Measurements from ENCODE around the gene SCN7A. TPM values are rescaled to one million over a fixed set of nuclear protein-coding genes. Genes with fewer than 3 reads are reported as not detected.
A peak's percentile ranks its signal among the peaks of the same experiment; 100 is the strongest.

Gene SCN7A
- total RNA-seq (133 TPM), polyA plus RNA-seq (11.1 TPM)

GRCh38 chr2:166494140-166494624, at the start of gene SCN7A:
Gene SCN7A (minus strand): TSS chr2:166494249. CDS start chr2:166477696, 16,553 bp downstream.
- no peaks in the 10 kb centered on the region for H3K36me3 ChIP-seq (ENCODE audit: insufficient read depth)
- no peaks in the 10 kb centered on the region for H3K4me1 ChIP-seq (ENCODE audit: insufficient read depth)
- DNase-seq (ENCODE audit: extremely low spot score): peak; percentile 66
- H3K27ac ChIP-seq (ENCODE audit: low read depth): no peak within 1 kb of the TSS
- H3K4me3 ChIP-seq (ENCODE audit: low read depth, low read length): no peak within 1 kb of the TSS
- WGBS: 3% methylated on average over 16 of the region's 16 CpGs

- DNase-seq (ENCODE audit: extremely low spot score): peak; percentile 49
- Histone ChIP-seq H3K4me1 (ENCODE audit: insufficient read depth) (no peaks in the 10 kb centered on the region), H3K36me3 (ENCODE audit: insufficient read depth) (no peaks in the 10 kb centered on the region), H3K27ac (ENCODE audit: low read depth) (no peak overlapping the region), H3K4me3 (ENCODE audit: low read depth, low read length) (no peak overlapping the region)
- WGBS: 23% methylated on average over 9 of the region's 9 CpGs
These were observed 45.5 kb upstream of the SCN7A start for GRCh38 chr2:166539340-166540162.

GRCh38 chr2:166536111-166536510, 42.1 kb upstream of the SCN7A start:
- WGBS: 76% methylated on average over 2 of the region's 2 CpGs
- DNase-seq (ENCODE audit: extremely low spot score): no peak
- Histone ChIP-seq H3K4me1 (ENCODE audit: insufficient read depth) (no peaks in the 10 kb centered on the region), H3K27ac (ENCODE audit: low read depth) (no peak overlapping the region), H3K4me3 (ENCODE audit: low read depth, low read length) (no peak overlapping the region), H3K36me3 (ENCODE audit: insufficient read depth) (no peaks in the 10 kb centered on the region)

- WGBS: 32% methylated on average over 3 of the region's 3 CpGs
- Histone ChIP-seq H3K36me3 (ENCODE audit: insufficient read depth) (no peaks in the 10 kb centered on the region), H3K4me1 (ENCODE audit: insufficient read depth) (no peaks in the 10 kb centered on the region), H3K4me3 (ENCODE audit: low read depth, low read length) (no peak overlapping the region), H3K27ac (ENCODE audit: low read depth) (no peak overlapping the region)
- no peak for DNase-seq (ENCODE audit: extremely low spot score)
These were observed 27.1 kb upstream of the SCN7A start for GRCh38 chr2:166521155-166521554.

GRCh38 chr2:166520604-166521003, 26.6 kb upstream of the SCN7A start:
- no peak overlapping the region for H3K4me3 ChIP-seq (ENCODE audit: low read depth, low read length)
- H3K27ac ChIP-seq (ENCODE audit: low read depth): no peak overlapping the region
- no peaks in the 10 kb centered on the region for H3K4me1 ChIP-seq (ENCODE audit: insufficient read depth)
- no peak for DNase-seq (ENCODE audit: extremely low spot score)
- 72% methylated on average over 2 of the region's 2 CpGs for WGBS
- H3K36me3 ChIP-seq (ENCODE audit: insufficient read depth): no peaks in the 10 kb centered on the region

- Histone ChIP-seq H3K27ac (ENCODE audit: low read depth) (no peak overlapping the region), H3K4me3 (ENCODE audit: low read depth, low read length) (no peak overlapping the region), H3K4me1 (ENCODE audit: insufficient read depth) (no peaks in the 10 kb centered on the region), H3K36me3 (ENCODE audit: insufficient read depth) (no peaks in the 10 kb centered on the region)
- WGBS: 44% methylated on average over 10 of the region's 10 CpGs
- DNase-seq (ENCODE audit: extremely low spot score): no peak
These were observed 25.4 kb upstream of the SCN7A start for GRCh38 chr2:166519391-166519962.

- DNase-seq (ENCODE audit: extremely low spot score): no peak
- Histone ChIP-seq H3K4me1 (ENCODE audit: insufficient read depth) (no peaks in the 10 kb centered on the region), H3K4me3 (ENCODE audit: low read depth, low read length) (no peak overlapping the region), H3K27ac (ENCODE audit: low read depth) (no peak overlapping the region), H3K36me3 (ENCODE audit: insufficient read depth) (no peaks in the 10 kb centered on the region)
- WGBS: 50% methylated on average over 3 of the region's 3 CpGs
These were observed 24.8 kb upstream of the SCN7A start for GRCh38 chr2:166518634-166519390.

- Histone ChIP-seq H3K36me3 (ENCODE audit: insufficient read depth) (no peaks in the 10 kb centered on the region), H3K4me1 (ENCODE audit: insufficient read depth) (no peaks in the 10 kb centered on the region), H3K4me3 (ENCODE audit: low read depth, low read length) (no peak overlapping the region), H3K27ac (ENCODE audit: low read depth) (no peak overlapping the region)
- DNase-seq (ENCODE audit: extremely low spot score): no peak
These were observed 23.5 kb upstream of the SCN7A start for GRCh38 chr2:166517533-166518061.

GRCh38 chr2:166516712-166517303, 22.8 kb upstream of the SCN7A start:
- Histone ChIP-seq H3K4me3 (ENCODE audit: low read depth, low read length) (no peak overlapping the region), H3K27ac (ENCODE audit: low read depth) (no peak overlapping the region), H3K36me3 (ENCODE audit: insufficient read depth) (no peaks in the 10 kb centered on the region), H3K4me1 (ENCODE audit: insufficient read depth) (no peaks in the 10 kb centered on the region)
- DNase-seq (ENCODE audit: extremely low spot score): no peak
- 8% methylated on average over 2 of the region's 2 CpGs for WGBS

- WGBS: 91% methylated on average over 1 of the region's 1 CpG
- no peak for DNase-seq (ENCODE audit: extremely low spot score)
- H3K27ac ChIP-seq (ENCODE audit: low read depth): no peak overlapping the region
- H3K36me3 ChIP-seq (ENCODE audit: insufficient read depth): no peaks in the 10 kb centered on the region
- no peaks in the 10 kb centered on the region for H3K4me1 ChIP-seq (ENCODE audit: insufficient read depth)
- H3K4me3 ChIP-seq (ENCODE audit: low read depth, low read length): no peak overlapping the region
These were observed 19.9 kb upstream of the SCN7A start for GRCh38 chr2:166513952-166514351.

- no peak overlapping the region for H3K27ac ChIP-seq (ENCODE audit: low read depth)
- peak; percentile 23 for DNase-seq (ENCODE audit: extremely low spot score)
- H3K4me1 ChIP-seq (ENCODE audit: insufficient read depth): no peaks in the 10 kb centered on the region
- 91% methylated on average over 1 of the region's 1 CpG for WGBS
- H3K36me3 ChIP-seq (ENCODE audit: insufficient read depth): no peaks in the 10 kb centered on the region
- H3K4me3 ChIP-seq (ENCODE audit: low read depth, low read length): no peak overlapping the region
These were observed 5.2 kb upstream of the SCN7A start for GRCh38 chr2:166499281-166499680.

- H3K27ac ChIP-seq (ENCODE audit: low read depth): no peak overlapping the region
- H3K4me3 ChIP-seq (ENCODE audit: low read depth, low read length): no peak overlapping the region
- no peaks in the 10 kb centered on the region for H3K36me3 ChIP-seq (ENCODE audit: insufficient read depth)
- WGBS: 46% methylated on average over 1 of the region's 1 CpG
- no peaks in the 10 kb centered on the region for H3K4me1 ChIP-seq (ENCODE audit: insufficient read depth)
- DNase-seq (ENCODE audit: extremely low spot score): no peak
These were observed 2.6 kb downstream of the SCN7A start for GRCh38 chr2:166491461-166491860.

GRCh38 chr2:166487171-166487570, 6.9 kb downstream of the SCN7A start:
- WGBS: 73% methylated on average over 1 of the region's 1 CpG
- Histone ChIP-seq H3K27ac (ENCODE audit: low read depth) (no peak overlapping the region), H3K36me3 (ENCODE audit: insufficient read depth) (no peaks in the 10 kb centered on the region), H3K4me3 (ENCODE audit: low read depth, low read length) (no peak overlapping the region), H3K4me1 (ENCODE audit: insufficient read depth) (no peaks in the 10 kb centered on the region)
- DNase-seq (ENCODE audit: extremely low spot score): no peak
